ENCODE measurements around the gene E4F1.

DNA sequence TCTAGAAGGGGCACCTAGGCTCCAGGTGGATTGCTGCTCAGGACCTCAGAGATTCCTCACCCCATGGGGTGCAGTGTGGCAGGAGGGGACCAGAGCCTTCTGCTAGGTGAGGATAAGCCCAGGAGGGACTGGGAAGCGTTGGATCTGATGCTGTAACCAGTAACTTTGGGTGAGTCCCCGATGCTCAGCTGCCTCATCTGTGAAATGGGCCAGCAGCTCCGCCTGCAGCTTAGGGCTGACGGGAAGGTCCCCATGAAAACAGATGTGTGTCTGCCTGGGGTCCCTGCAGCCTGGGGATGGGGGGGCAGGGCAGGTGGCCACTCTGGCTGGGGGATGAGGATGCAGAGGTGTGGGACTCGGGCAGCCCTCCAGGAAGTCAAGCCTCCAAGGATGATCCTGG lies 24.3 kb upstream of the E4F1 start:
- TF ChIP-seq, protein P1, sequence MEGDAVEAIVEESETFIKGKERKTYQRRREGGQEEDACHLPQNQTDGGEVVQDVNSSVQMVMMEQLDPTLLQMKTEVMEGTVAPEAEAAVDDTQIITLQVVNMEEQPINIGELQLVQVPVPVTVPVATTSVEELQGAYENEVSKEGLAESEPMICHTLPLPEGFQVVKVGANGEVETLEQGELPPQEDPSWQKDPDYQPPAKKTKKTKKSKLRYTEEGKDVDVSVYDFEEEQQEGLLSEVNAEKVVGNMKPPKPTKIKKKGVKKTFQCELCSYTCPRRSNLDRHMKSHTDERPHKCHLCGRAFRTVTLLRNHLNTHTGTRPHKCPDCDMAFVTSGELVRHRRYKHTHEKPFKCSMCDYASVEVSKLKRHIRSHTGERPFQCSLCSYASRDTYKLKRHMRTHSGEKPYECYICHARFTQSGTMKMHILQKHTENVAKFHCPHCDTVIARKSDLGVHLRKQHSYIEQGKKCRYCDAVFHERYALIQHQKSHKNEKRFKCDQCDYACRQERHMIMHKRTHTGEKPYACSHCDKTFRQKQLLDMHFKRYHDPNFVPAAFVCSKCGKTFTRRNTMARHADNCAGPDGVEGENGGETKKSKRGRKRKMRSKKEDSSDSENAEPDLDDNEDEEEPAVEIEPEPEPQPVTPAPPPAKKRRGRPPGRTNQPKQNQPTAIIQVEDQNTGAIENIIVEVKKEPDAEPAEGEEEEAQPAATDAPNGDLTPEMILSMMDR (conservative IDR thresholded peaks at IDR 0.05 in 1 of 2, IDR thresholded peaks at IDR 0.05 in 1 of 2; ENCODE audit: low read depth in 1 of 2, low read length in 2 of 2): no peak
- no peak for TF ChIP-seq EZH2 (IDR thresholded peaks at IDR 0.05; ENCODE audit: low read length, missing control alignments)

Measured in fibroblast of lung (primary cell).